Common myeloid progenitor, CD34-positive (primary cell): Measurements from ENCODE around the gene CRIP3.
A peak's percentile ranks its signal among the peaks of the same experiment; 100 is the strongest.

Experiments used
- CTCF ChIA-PET: fragments of 350-600 bp; sonication (Branson Sonifier 250); formaldehyde crosslinking; loops from one replicate; lab custom pipeline; 2021; ENCODE audit warnings: antibody characterized with exemption; lab: Charles Lee
- POLR2A ChIA-PET: fragments of 350-600 bp; sonication (Branson Sonifier 250); formaldehyde crosslinking; loops from one replicate; lab custom pipeline; 2021; ENCODE audit warnings: antibody characterized with exemption; lab: Charles Lee
- DNase-seq, 3 donors: peaks; one replicate each; pipeline versions ENCODE4 v3.0.0 to v3.0.0-alpha.2; 2013
- H3K27ac ChIP-seq, 2 experiments: 1 replicate in 1 of 2; 2 replicates in 1 of 2; pipeline ENCODE4 v1.7.0; 2013; ENCODE audit warnings: inconsistent platforms in 2 of 2, low read length in 2 of 2, mild to moderate bottlenecking in 2 of 2, low read depth in 1 of 2, moderate library complexity in 1 of 2; ENCODE audit not compliant: severe bottlenecking in 2 of 2, insufficient read depth in 1 of 2, poor library complexity in 1 of 2
- H3K27me3 ChIP-seq, 5 experiments: replicated peaks in 2 of 5; 1 replicate in 3 of 5; 2 replicates in 2 of 5; pipeline versions ENCODE4 v1.6.1 to v1.7.0; 2013; ENCODE audit warnings: low read length in 4 of 5, mild to moderate bottlenecking in 2 of 5, moderate library complexity in 2 of 5, inconsistent platforms in 1 of 5; ENCODE audit not compliant: insufficient read depth in 5 of 5, control insufficient read depth in 4 of 5
- H3K36me3 ChIP-seq, 4 experiments: 1 replicate in 2 of 4; 2 replicates in 2 of 4; pipeline versions ENCODE4 v1.6.1 to v1.7.0; 2013; ENCODE audit warnings: low read length in 3 of 4, control low read depth in 1 of 4, mild to moderate bottlenecking in 1 of 4; ENCODE audit not compliant: control insufficient read depth in 4 of 4, insufficient read depth in 4 of 4
- H3K4me1 ChIP-seq, 4 experiments: 1 replicate in 3 of 4; 2 replicates in 1 of 4; pipeline versions ENCODE4 v1.6.1 to v1.7.1; 2013; ENCODE audit warnings: low read length in 3 of 4, mild to moderate bottlenecking in 3 of 4, control low read depth in 1 of 4, inconsistent platforms in 1 of 4, moderate library complexity in 1 of 4; ENCODE audit not compliant: control insufficient read depth in 4 of 4, insufficient read depth in 4 of 4; ENCODE audit errors: control extremely low read depth in 1 of 4
- H3K4me3 ChIP-seq, 7 experiments: 1 replicate in 4 of 7; 2 replicates in 3 of 7; pipeline versions ENCODE4 v1.5.1 to v1.7.0; 2013; ENCODE audit warnings: mild to moderate bottlenecking in 7 of 7, low read length in 6 of 7, moderate library complexity in 6 of 7, inconsistent platforms in 2 of 7, low read depth in 2 of 7, control low read depth in 1 of 7; ENCODE audit not compliant: insufficient read depth in 4 of 7, control insufficient read depth in 1 of 7; ENCODE audit errors: extremely low read depth in 1 of 7
- H3K9me3 ChIP-seq, 5 experiments: 1 replicate in 4 of 5; 2 replicates in 1 of 5; pipeline versions ENCODE4 v1.6.1 to v1.7.1; 2013; ENCODE audit warnings: low read length in 4 of 5, mild to moderate bottlenecking in 2 of 5, inconsistent platforms in 1 of 5, low read depth in 1 of 5, moderate library complexity in 1 of 5; ENCODE audit not compliant: control insufficient read depth in 4 of 5, insufficient read depth in 2 of 5; ENCODE audit errors: control extremely low read depth in 1 of 5
- WGBS: methylation state at CpG from one replicate; pipeline ENCODE4 v1.1.5; 2013; ENCODE audit not compliant: insufficient coverage; 5-methylcytosine and 5-hydroxymethylcytosine counted together

Gene CRIP3

DNA sequence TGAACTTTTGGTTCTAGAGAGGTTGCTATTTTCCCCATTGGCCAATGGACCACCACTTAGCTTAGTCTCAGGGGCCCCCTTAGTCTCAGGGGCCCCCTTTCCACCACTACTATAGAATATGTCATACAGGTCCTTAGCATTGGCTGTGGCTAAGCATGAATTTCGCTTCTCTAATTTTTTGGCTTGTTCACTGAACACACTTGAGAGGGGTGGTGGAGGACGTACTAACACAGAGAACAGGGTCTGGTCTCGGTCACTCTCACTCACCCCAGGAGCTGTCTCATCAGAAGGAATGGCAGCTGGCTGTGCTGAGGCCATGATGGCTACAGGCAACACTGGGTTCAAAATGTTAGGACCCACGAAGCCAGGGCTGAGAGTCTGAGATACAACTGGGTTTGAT lies 30.5 kb upstream of the CRIP3 start:
- 100% methylated on average over 4 of the region's 4 CpGs for WGBS
- ChIA-PET POLR2A (no interaction called here), CTCF (interaction anchor here (1.3 to 1.6 kb wide), 2 partner anchors 11 to 77 kb away, joined by 4 read pairs; no protein-coding TSS in a partner anchor)
- H3K9me3 ChIP-seq = no peaks in the 10 kb centered on the region
- no peak overlapping the region for H3K4me3 ChIP-seq
- H3K4me1 ChIP-seq = peaks cover 0 to 6% (median 3%) of the 10 kb centered on the region in 4 experiments
- no peaks in the 10 kb centered on the region for H3K27me3 ChIP-seq
- no peak overlapping the region for H3K27ac ChIP-seq
- peaks cover 12 to 44% (median 32%) of the 10 kb centered on the region in 4 experiments for H3K36me3 ChIP-seq
- DNase-seq = no peak

DNA sequence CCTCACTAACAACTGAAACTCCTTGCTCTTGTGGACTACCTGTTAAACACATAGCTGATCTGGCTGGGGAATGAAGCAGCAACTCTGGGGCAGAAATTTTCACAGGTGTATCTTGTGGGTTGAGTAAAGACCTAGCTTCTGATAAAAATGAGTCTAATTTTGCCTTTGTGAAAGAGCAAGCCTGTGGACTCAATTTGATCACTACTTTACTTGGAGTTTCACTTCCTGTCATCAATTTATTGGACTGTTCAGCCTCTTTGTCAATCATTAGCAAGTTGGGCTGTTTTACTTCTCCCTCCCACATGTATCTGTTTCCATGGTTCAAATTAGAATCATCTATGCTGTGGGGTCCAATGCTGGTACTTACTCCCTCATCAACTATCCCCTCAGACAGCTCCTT lies 29.6 kb upstream of the CRIP3 start:
- Histone ChIP-seq H3K9me3 (no peaks in the 10 kb centered on the region), H3K4me1 (peaks cover 0 to 7% (median 3%) of the 10 kb centered on the region in 4 experiments), H3K4me3 (no peak overlapping the region), H3K36me3 (peaks cover 12 to 44% (median 28%) of the 10 kb centered on the region in 4 experiments), H3K27ac (no peak overlapping the region), H3K27me3 (no peaks in the 10 kb centered on the region)
- CTCF ChIA-PET = interaction anchor here (0.9 to 2.1 kb wide), 4 partner anchors 10 to 76 kb away, joined by 4 to 7 read pairs (median 4); partner anchors contain the start of gene CRIP3
- POLR2A ChIA-PET = interaction anchor here (1.1 kb wide), 1 partner anchor 31 kb away, joined by 4 read pairs; the partner anchor contains the start of gene ZNF318
- no peak for DNase-seq

GRCh38 chr6:43336382-43336781 lies 27.8 kb upstream of the CRIP3 start:
- ChIA-PET POLR2A (no interaction called here), CTCF (interaction anchor here (0.6 to 5.0 kb wide), 7 partner anchors 11 to 103 kb away, joined by 3 to 33 read pairs (median 4); partner anchors contain the start of gene CRIP3)
- peaks cover 10 to 27% (median 19%) of the 10 kb centered on the region in 4 experiments for H3K36me3 ChIP-seq
- 85% methylated on average over 3 of the region's 3 CpGs for WGBS
- no peak for DNase-seq
- H3K4me1 ChIP-seq = peaks cover 5 to 11% (median 8%) of the 10 kb centered on the region in 4 experiments
- H3K27me3 ChIP-seq = no peaks in the 10 kb centered on the region
- H3K27ac ChIP-seq = no peak overlapping the region
- no peak overlapping the region for H3K4me3 ChIP-seq
- H3K9me3 ChIP-seq = no peaks in the 10 kb centered on the region

DNA sequence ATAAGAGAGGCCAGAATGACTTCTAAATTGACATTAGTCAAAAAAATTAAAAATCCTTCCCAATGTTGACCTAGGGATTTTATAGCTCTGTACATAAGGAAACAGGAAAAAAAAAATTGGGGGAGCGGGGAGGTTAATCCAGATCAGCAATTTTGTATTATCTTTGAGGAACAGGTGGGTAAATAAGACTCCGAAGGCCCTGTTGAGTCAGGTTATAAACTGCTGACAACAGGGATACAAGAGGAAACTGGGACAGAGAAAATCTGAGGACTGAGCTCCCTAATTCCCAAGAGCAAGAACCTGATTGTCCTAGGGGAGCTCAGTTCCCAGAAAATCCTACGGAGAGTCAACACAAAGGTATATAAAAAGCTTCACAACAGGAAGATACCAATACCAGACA lies 26.8 kb upstream of the CRIP3 start:
- CTCF ChIA-PET = interaction anchor here (0.7 to 5.0 kb wide), 13 partner anchors 15 to 171 kb away, joined by 3 to 35 read pairs (median 5); partner anchors contain the start of gene CRIP3
- Histone ChIP-seq H3K27me3 (no peaks in the 10 kb centered on the region), H3K27ac (no peak overlapping the region), H3K36me3 (peaks cover 10 to 23% (median 15%) of the 10 kb centered on the region in 4 experiments), H3K9me3 (no peaks in the 10 kb centered on the region), H3K4me1 (peaks cover 5 to 13% (median 8%) of the 10 kb centered on the region in 4 experiments), H3K4me3 (no peak overlapping the region)
- DNase-seq = no peak
- 81% methylated on average over 3 of the region's 3 CpGs for WGBS
- POLR2A ChIA-PET = no interaction called here

- Histone ChIP-seq H3K36me3 (peaks cover 8 to 14% (median 10%) of the 10 kb centered on the region in 4 experiments), H3K4me3 (no peak overlapping the region), H3K27ac (no peak overlapping the region), H3K4me1 (peaks cover 5 to 13% (median 8%) of the 10 kb centered on the region in 4 experiments), H3K27me3 (no peaks in the 10 kb centered on the region), H3K9me3 (no peaks in the 10 kb centered on the region)
- POLR2A ChIA-PET = no interaction called here
- CTCF ChIA-PET = interaction anchor here (0.6 to 5.0 kb wide), 14 partner anchors 14 to 172 kb away, joined by 3 to 35 read pairs (median 5); partner anchors contain the start of genes CRIP3 and SLC22A7
- peak; percentile 32 to 51 (median 43) for DNase-seq
- 33% methylated on average over 1 of the region's 2 CpGs for WGBS
Observed at GRCh38 chr6:43334466-43335095, 26.0 kb upstream of the CRIP3 start.

DNA sequence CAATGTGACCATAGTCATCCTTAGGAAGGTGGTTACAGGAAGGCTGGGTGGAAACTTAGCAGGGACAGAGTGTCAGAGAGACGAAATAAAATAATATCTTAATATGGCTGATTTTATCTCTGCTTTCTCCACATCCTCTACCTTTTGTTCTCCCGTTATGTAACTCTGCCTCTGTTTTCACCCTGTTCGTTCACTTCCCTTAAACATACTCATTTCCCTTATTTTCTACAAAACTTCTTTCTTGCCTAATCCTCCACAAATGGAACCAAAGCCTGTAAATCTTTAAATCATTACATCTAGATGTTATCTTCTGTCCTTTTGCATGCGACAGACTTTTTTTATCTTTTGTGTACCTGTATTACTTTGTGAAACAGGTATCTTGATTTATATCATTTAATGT lies 23.3 kb upstream of the CRIP3 start:
- H3K27ac ChIP-seq = no peak overlapping the region
- no peaks in the 10 kb centered on the region for H3K27me3 ChIP-seq
- ChIA-PET POLR2A (no interaction called here), CTCF (interaction anchor here (1.0 kb wide), 1 partner anchor 18 kb away, joined by 3 read pairs; no protein-coding TSS in a partner anchor)
- H3K9me3 ChIP-seq = no peaks in the 10 kb centered on the region
- H3K4me1 ChIP-seq = peaks cover 5 to 13% (median 8%) of the 10 kb centered on the region in 4 experiments
- DNase-seq = peak in 2 of 3 donors; percentile 22 to 35
- 18% methylated on average over 2 of the region's 4 CpGs for WGBS
- peak overlapping the region in 1 of 7 experiments; percentile 42 for H3K4me3 ChIP-seq
- H3K36me3 ChIP-seq = peaks cover 0 to 4% (median under 1%) of the 10 kb centered on the region in 4 experiments

DNA sequence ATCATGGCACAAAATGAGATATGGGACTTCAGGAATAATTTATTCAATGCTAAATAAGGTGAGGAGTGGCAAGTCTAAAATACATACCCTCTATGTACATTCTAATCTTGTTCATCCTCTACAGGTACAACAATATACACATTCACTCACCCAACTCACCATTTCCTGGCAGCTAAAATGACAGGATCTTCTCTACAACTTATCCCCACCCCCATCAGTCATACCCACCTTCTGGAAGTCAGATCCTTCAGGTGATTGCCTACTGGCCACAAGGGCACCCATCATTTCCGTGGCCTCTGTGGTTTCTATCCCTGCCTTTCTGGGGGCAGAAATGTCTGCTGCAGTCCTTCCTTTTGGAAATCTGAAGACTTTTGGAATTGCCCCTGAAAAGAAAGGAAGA lies 22.8 kb upstream of the CRIP3 start:
- WGBS = 0% methylated on average over 1 of the region's 1 CpG
- no peak for DNase-seq
- H3K36me3 ChIP-seq = peaks cover 0 to 2% (median under 1%) of the 10 kb centered on the region in 4 experiments
- H3K9me3 ChIP-seq = no peaks in the 10 kb centered on the region
- POLR2A ChIA-PET = no interaction called here
- no peaks in the 10 kb centered on the region for H3K27me3 ChIP-seq
- no peak overlapping the region for H3K27ac ChIP-seq
- CTCF ChIA-PET = interaction anchor here (1.0 to 1.3 kb wide), 4 partner anchors 11 to 67 kb away, joined by 3 to 4 read pairs (median 4); no protein-coding TSS in a partner anchor
- H3K4me1 ChIP-seq = peaks cover 5 to 13% (median 8%) of the 10 kb centered on the region in 4 experiments
- peak overlapping the region in 1 of 7 experiments; percentile 42 for H3K4me3 ChIP-seq
